ENCODE measurements around the gene KCNMA1. TPM values are rescaled to one million over a fixed set of nuclear protein-coding genes. Genes with fewer than 3 reads are reported as not detected.

The KCNMA1 gene
- total and polyA plus RNA-seq, 10 of the 15 experiments (the other 5 are each of a cell fraction or from before 2014, with no cell fraction given) = 8.5 to 77.0 (median 21.3) TPM

DNA sequence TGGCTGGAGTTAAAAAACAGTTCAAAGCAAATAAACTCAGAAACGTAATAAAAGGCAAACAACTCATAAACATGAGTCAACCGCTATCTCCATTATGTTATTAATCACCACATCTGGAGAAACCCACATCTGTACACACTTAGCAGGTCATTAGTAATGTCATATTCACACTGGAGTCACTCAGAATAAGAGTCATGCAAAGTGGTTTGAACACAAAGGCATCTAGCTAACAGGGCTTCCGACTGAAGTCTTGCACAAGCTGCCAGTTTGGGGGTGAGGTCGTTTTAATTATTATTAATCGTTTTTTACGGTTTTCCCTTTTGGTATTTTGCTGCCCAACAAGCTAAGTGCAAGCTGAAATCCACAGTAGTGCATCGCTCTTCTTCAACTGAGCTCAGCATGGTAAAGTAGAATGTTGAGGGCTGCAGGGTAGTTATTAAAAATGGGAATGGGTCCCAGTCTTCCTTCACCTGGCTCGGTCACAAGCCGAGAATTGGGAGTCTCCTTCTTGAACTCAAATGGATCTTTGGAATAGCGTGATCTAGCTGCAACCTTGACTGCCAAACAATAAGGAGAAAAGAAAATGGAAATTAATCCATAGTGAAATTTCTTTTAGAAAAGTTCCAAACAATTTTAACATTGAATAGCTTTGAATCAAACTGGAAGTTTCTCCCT lies 663.5 kb downstream of the KCNMA1 start:
- intact Hi-C loops (cut with micrococcal nuclease; ENCODE audit: unreplicated experiment) = no loop called here
- in situ Hi-C loops (cut with MboI) = no loop called here
- WGBS (ENCODE audit: insufficient coverage, insufficient replicate concordance, low lambda C conversion rate, missing lambda C conversion rate) = 39% methylated on average over 10 of the region's 10 CpGs
- no peak for TF ChIP-seq CREM (IDR thresholded peaks at IDR 0.05; ENCODE audit: low read depth)
- no peak for TF ChIP-seq NR2C2 (IDR thresholded peaks at IDR 0.05; ENCODE audit: borderline replicate concordance, control insufficient read depth, insufficient read length, low read depth)
- TF ChIP-seq, protein P1, sequence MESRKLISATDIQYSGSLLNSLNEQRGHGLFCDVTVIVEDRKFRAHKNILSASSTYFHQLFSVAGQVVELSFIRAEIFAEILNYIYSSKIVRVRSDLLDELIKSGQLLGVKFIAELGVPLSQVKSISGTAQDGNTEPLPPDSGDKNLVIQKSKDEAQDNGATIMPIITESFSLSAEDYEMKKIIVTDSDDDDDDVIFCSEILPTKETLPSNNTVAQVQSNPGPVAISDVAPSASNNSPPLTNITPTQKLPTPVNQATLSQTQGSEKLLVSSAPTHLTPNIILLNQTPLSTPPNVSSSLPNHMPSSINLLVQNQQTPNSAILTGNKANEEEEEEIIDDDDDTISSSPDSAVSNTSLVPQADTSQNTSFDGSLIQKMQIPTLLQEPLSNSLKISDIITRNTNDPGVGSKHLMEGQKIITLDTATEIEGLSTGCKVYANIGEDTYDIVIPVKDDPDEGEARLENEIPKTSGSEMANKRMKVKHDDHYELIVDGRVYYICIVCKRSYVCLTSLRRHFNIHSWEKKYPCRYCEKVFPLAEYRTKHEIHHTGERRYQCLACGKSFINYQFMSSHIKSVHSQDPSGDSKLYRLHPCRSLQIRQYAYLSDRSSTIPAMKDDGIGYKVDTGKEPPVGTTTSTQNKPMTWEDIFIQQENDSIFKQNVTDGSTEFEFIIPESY (IDR thresholded peaks at IDR 0.05) = no peak
- TF ChIP-seq, protein P2, sequence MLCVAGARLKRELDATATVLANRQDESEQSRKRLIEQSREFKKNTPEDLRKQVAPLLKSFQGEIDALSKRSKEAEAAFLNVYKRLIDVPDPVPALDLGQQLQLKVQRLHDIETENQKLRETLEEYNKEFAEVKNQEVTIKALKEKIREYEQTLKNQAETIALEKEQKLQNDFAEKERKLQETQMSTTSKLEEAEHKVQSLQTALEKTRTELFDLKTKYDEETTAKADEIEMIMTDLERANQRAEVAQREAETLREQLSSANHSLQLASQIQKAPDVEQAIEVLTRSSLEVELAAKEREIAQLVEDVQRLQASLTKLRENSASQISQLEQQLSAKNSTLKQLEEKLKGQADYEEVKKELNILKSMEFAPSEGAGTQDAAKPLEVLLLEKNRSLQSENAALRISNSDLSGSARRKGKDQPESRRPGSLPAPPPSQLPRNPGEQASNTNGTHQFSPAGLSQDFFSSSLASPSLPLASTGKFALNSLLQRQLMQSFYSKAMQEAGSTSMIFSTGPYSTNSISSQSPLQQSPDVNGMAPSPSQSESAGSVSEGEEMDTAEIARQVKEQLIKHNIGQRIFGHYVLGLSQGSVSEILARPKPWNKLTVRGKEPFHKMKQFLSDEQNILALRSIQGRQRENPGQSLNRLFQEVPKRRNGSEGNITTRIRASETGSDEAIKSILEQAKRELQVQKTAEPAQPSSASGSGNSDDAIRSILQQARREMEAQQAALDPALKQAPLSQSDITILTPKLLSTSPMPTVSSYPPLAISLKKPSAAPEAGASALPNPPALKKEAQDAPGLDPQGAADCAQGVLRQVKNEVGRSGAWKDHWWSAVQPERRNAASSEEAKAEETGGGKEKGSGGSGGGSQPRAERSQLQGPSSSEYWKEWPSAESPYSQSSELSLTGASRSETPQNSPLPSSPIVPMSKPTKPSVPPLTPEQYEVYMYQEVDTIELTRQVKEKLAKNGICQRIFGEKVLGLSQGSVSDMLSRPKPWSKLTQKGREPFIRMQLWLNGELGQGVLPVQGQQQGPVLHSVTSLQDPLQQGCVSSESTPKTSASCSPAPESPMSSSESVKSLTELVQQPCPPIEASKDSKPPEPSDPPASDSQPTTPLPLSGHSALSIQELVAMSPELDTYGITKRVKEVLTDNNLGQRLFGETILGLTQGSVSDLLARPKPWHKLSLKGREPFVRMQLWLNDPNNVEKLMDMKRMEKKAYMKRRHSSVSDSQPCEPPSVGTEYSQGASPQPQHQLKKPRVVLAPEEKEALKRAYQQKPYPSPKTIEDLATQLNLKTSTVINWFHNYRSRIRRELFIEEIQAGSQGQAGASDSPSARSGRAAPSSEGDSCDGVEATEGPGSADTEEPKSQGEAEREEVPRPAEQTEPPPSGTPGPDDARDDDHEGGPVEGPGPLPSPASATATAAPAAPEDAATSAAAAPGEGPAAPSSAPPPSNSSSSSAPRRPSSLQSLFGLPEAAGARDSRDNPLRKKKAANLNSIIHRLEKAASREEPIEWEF (IDR thresholded peaks at IDR 0.05; ENCODE audit: insufficient replicate concordance, low read depth, low read length) = no peak
- no peak for TF ChIP-seq RCOR1 (conservative IDR thresholded peaks at IDR 0.05; ENCODE audit: low read depth, low read length)
- no peak for TF ChIP-seq SREBF2 (IDR thresholded peaks at IDR 0.05; ENCODE audit: low read length)
- no peak for TF ChIP-seq ESRRA (IDR thresholded peaks at IDR 0.05; ENCODE audit: low read length)
- TF ChIP-seq RUNX3 (IDR thresholded peaks at IDR 0.05; ENCODE audit: low read length) = no peak
- RAD21 ChIA-PET (ENCODE audit: unreplicated experiment) = no interaction called here
- no peak for FAIRE-seq
- H3K9ac ChIP-seq (ENCODE audit: control insufficient read depth, insufficient read depth, low read length) = no peak overlapping the region
- CTCF ChIA-PET = interaction anchor here (0.8 kb wide), 1 partner anchor 9 kb away, joined by 3 read pairs; no protein-coding TSS in a partner anchor
- no peak overlapping the region for H2AFZ ChIP-seq (ENCODE audit: control insufficient read depth, low read depth, low read length)
- H3K27ac ChIP-seq (ENCODE audit: control insufficient read depth, insufficient read depth) = no peak overlapping the region
- POLR2A ChIA-PET = no interaction called here
- ATAC-seq = no peak
- BruUV-seq (replicated peaks) = no TSS peak
- no peaks in the 10 kb centered on the region for H4K20me1 ChIP-seq (ENCODE audit: control insufficient read depth, insufficient read depth)
- DNase-seq (ENCODE audit: low read depth, low spot score) = no peak
- no peaks in the 10 kb centered on the region for H3K79me2 ChIP-seq (ENCODE audit: control insufficient read depth, insufficient read depth, low read length)
- H3K9me3 ChIP-seq (replicated peaks; ENCODE audit: control insufficient read depth, insufficient read depth, low read length) = no peaks in the 10 kb centered on the region
- no peaks in the 10 kb centered on the region for H3K27me3 ChIP-seq (replicated peaks in 1 of 2; ENCODE audit: control insufficient read depth in 2 of 2, insufficient read depth in 2 of 2, low read length in 1 of 2)
- no peaks in the 10 kb centered on the region for H3K4me1 ChIP-seq (ENCODE audit: control insufficient read depth, insufficient read depth, low read length)
- H3K36me3 ChIP-seq (ENCODE audit: control insufficient read depth in 2 of 2, insufficient read depth in 2 of 2, low read length in 1 of 2) = no peaks in the 10 kb centered on the region
- H3K4me2 ChIP-seq (ENCODE audit: control insufficient read depth, insufficient read depth) = no peak overlapping the region
- SMC1A ChIA-PET (ENCODE audit: uncharacterized antibody, unreplicated experiment) = no interaction called here
- no peak overlapping the region for H3K4me3 ChIP-seq
